ENCODE measurements around the gene LRRC71.

Gene LRRC71

GRCh38 chr1:156877433-156878170 lies 42.8 kb upstream of the LRRC71 start:
- DNase-seq (ENCODE audit: extremely low read depth, low read depth) = no peak
- TF ChIP-seq, protein P1, sequence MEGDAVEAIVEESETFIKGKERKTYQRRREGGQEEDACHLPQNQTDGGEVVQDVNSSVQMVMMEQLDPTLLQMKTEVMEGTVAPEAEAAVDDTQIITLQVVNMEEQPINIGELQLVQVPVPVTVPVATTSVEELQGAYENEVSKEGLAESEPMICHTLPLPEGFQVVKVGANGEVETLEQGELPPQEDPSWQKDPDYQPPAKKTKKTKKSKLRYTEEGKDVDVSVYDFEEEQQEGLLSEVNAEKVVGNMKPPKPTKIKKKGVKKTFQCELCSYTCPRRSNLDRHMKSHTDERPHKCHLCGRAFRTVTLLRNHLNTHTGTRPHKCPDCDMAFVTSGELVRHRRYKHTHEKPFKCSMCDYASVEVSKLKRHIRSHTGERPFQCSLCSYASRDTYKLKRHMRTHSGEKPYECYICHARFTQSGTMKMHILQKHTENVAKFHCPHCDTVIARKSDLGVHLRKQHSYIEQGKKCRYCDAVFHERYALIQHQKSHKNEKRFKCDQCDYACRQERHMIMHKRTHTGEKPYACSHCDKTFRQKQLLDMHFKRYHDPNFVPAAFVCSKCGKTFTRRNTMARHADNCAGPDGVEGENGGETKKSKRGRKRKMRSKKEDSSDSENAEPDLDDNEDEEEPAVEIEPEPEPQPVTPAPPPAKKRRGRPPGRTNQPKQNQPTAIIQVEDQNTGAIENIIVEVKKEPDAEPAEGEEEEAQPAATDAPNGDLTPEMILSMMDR (IDR thresholded peaks at IDR 0.05; ENCODE audit: low read depth, low read length, missing control alignments) = no peak
- H3K4me3 ChIP-seq (replicated peaks; ENCODE audit: low read depth, low read length) = no peak overlapping the region

DNA sequence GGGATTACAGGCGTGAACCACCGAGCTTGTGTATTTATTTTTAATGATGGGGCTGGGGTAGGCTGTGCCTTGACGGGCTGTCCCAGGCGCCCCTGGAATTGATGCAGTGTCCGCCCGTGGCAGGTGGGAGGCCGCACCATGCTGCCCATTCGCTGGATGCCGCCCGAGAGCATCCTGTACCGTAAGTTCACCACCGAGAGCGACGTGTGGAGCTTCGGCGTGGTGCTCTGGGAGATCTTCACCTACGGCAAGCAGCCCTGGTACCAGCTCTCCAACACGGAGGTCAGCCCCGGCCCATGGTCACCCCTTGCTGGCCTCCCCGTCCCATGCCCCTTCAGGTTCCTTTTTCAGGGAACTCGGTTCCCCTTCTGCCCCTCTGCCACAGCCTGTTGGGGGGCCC lies 40.6 kb upstream of the LRRC71 start:
- no peak for DNase-seq (ENCODE audit: extremely low read depth, low read depth)
- TF ChIP-seq, protein P1 (IDR thresholded peaks at IDR 0.05; ENCODE audit: low read depth, low read length, missing control alignments) = no peak
- no peak overlapping the region for H3K4me3 ChIP-seq (replicated peaks; ENCODE audit: low read depth, low read length)

GRCh38 chr1:156880473-156880872 lies 40.0 kb upstream of the LRRC71 start:
- TF ChIP-seq, protein P1 (IDR thresholded peaks at IDR 0.05; ENCODE audit: low read depth, low read length, missing control alignments) = no peak
- no peak overlapping the region for H3K4me3 ChIP-seq (replicated peaks; ENCODE audit: low read depth, low read length)
- DNase-seq (ENCODE audit: extremely low read depth, low read depth) = no peak

GRCh38 chr1:156881101-156881500 lies 39.3 kb upstream of the LRRC71 start:
- no peak for DNase-seq (ENCODE audit: extremely low read depth, low read depth)
- H3K4me3 ChIP-seq (replicated peaks; ENCODE audit: low read depth, low read length) = no peak overlapping the region
- TF ChIP-seq, protein P1 (IDR thresholded peaks at IDR 0.05; ENCODE audit: low read depth, low read length, missing control alignments) = no peak

- TF ChIP-seq, protein P1 (IDR thresholded peaks at IDR 0.05; ENCODE audit: low read depth, low read length, missing control alignments) = no peak
- H3K4me3 ChIP-seq (replicated peaks; ENCODE audit: low read depth, low read length) = no peak overlapping the region
- DNase-seq (ENCODE audit: extremely low read depth, low read depth) = no peak
Measured at GRCh38 chr1:156881663-156882062, 38.8 kb upstream of the LRRC71 start.

- TF ChIP-seq, protein P1 (IDR thresholded peaks at IDR 0.05; ENCODE audit: low read depth, low read length, missing control alignments) = no peak
- DNase-seq (ENCODE audit: extremely low read depth, low read depth) = no peak
- H3K4me3 ChIP-seq (replicated peaks; ENCODE audit: low read depth, low read length) = no peak overlapping the region
Measured at GRCh38 chr1:156882543-156882942, 37.9 kb upstream of the LRRC71 start.

GRCh38 chr1:156883919-156884318 lies 36.5 kb upstream of the LRRC71 start:
- TF ChIP-seq, protein P1 (IDR thresholded peaks at IDR 0.05; ENCODE audit: low read depth, low read length, missing control alignments) = no peak
- H3K4me3 ChIP-seq (replicated peaks; ENCODE audit: low read depth, low read length) = no peak overlapping the region
- DNase-seq (ENCODE audit: extremely low read depth, low read depth) = no peak
